Cerebellar cortex (tissue), 1 donor: ENCODE measurements around the gene PARN.
"Not testable (repeated sequence)": the region's sequence is repeated elsewhere in the genome, so short reads cannot be mapped to it uniquely, and the experiment has no call there.

Experiments used
- DNase-seq: peaks from one replicate; pipeline ENCODE4 v3.0.0-alpha.2; 2015; ENCODE audit warnings: low spot score

The PARN gene

DNA sequence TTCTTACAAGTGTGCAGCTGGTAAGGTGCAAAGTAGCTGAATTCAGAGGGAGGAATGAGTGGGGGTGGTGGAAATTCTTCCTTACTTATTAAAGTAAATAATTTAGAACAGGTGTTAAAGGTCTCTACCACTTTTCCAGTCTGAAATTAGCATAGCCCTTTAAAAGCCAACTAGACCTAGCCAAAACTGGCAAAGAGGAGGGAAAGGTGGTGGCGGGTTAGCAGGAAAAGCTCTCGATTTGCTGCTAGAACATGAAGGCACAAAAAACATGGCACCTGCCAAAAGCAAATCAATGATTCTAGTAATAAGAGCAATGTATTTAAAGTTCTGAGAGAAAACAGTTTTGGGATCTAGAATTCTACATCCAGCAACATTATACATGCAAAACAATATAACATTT, 157.7 kb downstream of the PARN start:
- no peak for DNase-seq

DNA sequence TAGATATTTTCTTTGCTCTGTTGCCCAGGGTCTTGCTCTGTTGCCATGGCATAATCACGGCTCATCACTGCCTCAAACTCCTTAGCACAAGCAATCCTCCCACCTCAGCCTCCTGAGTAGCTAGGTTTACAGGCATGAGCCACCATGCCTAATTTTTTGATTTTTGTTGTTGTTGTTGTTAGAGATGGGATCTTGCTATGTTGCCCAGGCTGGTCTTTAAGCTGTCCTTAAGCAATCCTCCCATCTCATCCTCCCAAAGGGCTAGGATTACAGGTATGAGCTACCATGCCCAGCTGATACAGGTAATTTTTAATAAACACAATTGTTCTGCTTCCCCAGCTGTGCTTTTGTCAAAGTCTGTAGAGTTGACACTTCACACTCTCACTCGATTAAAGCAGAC, 159.3 kb downstream of the PARN start:
- DNase-seq = no peak

DNA sequence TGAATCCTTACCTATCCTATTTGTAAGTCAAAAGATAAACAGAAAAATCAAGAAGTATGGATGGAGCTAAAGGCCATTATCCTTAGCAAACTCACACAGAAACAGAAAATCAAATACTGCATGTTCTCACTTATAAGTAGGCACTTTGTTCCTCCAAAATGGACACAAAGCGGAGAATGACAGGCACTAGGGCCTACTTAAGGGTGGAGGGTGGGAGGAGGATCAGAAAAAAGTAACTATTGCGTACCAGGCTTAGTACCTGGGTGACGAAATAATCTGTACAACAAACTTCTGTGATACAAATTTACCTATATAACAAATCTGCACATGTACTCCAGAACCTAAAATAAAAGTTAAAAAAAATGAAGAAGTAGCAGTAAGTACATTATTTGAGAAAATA, 164.3 kb downstream of the PARN start:
- no peak for DNase-seq

DNA sequence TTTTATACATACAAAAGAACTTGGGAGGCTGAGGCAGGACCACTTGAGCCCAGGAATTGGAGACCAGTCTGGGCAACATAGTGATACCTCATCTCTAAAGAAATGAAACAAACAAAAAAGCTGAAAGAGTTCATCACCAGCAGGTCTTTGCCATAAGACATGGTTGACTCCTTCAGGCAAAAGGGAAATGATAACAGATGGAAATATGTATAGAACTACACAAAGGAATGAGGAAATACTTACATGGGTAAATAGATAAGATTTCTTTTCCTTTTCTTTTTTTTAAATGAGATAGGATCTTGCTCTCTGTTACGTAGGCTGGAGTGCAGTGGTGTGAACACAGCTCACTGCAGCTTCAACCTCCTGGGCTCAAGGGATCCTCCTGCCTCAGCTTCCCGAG, 165.3 kb downstream of the PARN start:
- no peak for DNase-seq

DNA sequence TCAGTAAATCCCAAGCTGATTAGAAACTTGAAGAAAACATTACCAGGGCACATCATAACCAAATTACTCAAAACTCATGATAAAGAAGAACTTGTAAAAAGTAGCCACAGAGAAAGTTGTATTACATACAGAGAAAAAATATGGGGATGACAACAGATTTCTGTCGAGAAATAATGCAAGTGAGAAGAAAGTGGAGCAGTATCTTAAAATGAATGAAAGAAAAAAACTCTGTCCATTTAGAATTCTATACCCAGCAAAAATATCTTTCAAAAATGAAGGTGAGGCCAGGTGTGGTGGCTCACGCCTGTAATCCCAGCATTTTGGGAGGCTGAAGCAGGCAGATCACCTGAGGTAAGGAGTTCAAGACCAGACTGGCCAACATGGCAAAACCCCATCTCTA, 165.9 kb downstream of the PARN start:
- no peak for DNase-seq

DNA sequence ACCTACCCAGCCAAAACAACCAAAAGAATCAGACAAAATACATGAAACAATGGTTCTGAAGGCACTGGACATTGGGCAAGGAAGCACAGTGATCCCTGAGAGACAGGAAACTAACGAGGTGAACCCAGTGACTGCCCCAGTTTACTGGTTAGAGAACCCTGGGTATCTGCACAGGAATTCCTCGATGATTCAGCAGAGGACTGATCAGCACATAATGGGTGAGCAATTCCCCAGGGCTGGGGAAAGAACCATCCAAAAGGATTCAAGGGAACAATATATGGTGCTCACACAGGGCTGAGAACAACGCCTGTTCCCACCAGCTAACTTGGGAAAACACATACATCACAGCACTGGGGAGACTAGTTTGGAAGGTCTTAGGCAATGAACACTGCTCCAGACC, 167.2 kb downstream of the PARN start:
- DNase-seq = no peak

DNA sequence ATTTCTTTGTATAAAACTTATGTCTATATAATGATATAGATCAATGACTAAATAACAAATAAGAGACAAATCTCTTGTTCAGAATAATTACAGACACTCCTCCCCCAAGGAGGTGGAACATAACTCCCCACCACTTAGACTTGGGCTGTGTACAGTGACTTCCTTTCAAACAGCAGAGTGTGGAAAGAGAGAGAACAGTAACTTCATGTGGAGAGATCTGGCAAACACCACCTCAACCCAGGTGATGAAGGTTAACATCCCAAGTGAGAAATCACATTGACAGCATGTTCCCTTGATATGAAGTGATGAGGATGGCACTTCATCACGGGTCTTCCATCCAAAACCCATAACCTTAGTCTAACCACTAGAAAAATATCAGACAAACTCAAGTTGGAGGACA, 169.3 kb downstream of the PARN start:
- DNase-seq = no peak

DNA sequence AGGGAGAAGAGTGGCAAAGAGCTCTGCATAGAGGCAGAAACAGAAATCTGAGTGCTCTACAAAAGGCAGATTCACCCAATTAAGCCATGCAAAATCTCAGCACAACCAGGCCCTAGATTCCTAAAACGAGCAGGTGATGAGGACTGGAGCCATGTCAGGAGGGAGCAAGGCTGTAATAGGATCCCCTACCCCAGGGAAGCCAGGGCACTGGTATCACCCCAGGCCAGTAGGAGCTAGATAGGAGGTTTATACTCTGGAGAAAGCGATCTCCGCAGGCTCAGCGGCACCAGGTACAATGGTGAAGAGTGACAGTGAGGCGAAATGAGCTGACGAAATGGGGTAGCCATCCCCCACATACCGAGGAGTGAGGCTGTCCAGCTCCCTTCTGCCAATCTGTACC, 171.5 kb downstream of the PARN start:
- no peak for DNase-seq

DNA sequence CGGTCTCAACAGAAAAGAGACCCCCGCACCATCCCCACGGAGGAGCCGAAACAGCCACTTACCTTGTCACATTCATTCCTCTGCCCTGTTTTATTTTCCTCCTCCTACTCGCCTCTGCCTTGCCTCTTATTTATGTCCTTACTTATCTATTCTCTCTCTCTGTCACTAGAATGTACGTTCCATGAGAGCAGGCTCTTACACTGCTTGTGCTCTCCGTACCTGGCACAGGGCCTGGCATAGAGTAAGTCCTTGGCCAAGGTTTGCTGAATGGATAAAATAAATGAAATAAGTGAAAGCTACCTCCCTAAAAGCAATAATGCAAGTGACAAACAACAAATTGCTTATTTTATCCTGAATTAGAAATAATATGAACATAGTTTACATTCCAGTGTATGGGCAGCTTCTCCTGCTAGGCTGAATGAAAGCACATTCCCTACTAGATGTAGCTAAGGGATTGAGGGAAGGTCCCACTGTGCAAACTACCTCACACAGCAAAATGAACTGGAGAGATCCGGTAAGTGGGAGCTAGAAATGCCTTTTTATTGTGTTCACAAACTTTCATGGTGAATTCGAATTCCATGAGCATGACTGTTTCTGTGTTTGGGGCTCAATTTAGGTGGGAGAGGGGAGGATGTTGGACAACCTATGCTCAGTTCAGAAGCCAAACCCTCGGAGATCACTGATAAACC, 173.1 kb downstream of the PARN start:
- no peak for DNase-seq

DNA sequence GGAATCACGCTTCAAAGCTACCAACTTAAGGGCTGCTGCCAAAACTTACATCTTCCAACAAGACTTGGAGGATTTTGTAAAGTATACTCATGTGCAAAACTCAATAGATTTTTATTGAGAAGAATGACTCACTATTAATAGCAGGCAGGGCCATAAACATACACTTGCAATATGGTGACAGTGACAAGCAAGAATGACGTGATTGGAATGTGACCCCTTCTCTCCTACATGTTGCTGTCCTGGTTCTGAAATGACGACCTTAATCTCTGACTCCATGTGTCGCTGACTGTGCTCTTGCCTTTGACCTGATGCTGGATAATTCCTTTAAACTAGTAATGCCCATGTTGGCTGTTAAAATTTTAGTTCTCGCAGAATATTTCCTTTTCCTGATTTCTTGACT, 174.5 kb downstream of the PARN start:
- no peak for DNase-seq

DNA sequence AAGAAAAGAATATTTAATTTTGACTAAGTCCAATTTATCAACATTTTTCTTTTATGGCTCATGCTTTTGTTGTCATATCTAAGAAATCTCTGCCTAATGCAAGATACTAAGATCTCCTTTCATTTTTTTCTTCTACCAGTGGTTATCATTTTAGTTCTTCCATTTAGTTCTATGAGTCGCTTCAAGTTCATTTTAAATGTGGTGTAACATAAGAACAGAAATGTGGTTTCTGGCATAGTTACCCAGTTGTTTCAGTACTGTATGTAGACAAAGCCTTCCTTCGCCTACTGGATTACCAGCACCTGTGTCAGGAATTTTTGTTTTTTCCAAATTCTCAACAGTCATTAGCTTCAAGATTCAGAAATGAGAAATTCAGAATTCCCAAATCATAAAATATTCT, 175.7 kb downstream of the PARN start:
- no peak for DNase-seq

DNA sequence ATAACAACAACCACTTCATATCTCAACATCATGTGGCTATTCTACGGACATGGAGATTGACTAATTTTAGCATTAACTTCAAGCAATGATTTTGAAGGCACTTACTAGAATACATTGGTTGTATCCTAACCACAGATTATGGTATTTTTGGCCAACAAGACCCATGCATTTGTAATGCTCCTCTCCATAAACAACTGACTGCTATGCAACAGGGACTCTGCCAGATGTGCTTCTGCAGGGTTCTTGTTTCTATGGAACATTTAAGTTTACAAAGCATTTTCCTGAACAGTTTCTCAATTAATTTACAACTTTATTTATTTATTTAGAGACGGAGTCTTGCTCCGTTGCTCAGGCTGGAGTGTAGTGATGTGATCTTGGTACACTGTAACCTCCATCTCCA, 178.0 kb downstream of the PARN start:
- no peak for DNase-seq

DNA sequence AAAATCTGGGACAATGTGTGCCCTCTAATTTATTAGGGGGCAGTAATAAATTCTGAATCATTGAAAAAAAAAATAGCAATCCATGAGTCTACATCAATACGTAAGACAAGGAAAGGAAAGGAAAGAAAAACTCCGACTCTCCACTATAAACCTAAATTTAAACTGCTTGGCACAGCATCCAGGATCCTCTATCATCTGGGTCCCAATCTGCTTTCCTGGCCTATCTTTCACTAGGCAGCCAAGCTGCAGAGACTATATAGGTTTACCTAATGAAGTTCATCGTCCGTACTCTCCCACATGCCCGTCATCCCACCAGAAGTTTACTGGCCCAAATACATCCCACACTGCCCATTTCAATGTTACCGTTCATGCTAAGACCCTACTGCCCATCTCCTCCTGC, 179.2 kb downstream of the PARN start:
- DNase-seq = no peak

DNA sequence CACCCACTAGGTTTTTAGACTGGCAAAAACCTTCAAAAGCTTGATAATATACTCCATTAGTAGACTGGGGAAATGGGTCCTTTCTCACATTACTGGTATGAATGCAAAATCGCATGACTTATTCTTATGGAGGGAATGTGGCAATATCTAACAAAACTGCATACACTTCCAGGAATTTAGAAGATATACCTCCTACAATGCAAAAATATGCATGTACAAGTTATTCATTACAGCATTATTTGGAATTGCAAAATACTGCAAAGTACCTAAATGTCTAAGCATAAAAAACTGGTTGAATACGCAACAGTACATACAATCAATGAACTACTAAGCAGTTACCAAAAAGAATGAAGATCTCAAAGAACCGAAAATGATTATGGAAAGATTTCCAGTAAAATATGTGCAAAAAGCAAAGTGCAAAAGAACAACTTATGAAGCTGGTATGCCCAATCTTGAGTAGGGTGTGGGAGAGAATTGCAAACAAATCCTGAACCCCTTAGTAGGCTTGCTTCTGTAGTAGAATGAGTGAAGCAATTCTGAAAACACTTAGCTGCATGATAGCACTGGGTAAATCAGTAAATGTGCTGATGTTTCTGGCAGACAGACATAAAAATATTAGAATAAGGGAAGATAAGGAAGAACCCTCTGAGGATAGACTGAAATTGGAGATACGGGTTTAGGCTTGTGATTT, 180.1 kb downstream of the PARN start:
- no peak for DNase-seq

DNA sequence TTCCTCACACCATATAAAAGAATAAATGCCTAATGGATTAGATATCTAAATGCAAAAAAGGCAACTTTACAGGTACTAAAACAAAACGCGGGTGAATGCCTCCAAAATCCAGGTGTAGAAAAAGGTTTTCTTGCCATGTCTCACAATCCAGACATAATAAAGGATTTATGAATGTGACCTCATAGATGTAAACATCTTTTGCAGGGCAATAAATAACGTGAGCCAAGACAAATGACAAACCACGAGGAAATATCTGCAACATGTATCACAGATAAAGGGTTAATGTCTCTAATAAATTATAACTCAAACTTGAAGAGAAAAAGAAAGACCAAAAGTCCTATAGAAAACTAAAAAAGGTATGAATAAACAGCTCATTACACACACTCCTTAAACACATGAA, 180.7 kb downstream of the PARN start:
- DNase-seq = no peak

DNA sequence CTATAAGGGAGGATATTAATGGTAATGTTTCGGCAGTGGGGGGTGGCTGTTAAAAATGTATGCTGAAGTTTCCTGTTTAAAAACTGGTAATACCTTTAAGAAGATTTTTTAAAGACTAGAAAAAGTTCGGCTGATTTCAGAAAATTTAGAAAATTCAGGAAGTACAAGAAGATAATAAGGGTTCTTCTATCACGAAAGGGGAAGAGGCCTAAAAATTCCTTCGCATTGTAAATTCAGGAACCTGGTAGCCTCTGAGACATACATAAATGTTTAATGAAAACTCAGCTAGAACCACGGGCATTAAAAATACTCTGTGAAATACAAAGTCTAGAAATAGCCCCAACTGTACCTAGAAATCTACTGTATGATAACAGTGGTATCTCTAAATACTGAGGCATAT, 181.2 kb downstream of the PARN start:
- DNase-seq = no peak

DNA sequence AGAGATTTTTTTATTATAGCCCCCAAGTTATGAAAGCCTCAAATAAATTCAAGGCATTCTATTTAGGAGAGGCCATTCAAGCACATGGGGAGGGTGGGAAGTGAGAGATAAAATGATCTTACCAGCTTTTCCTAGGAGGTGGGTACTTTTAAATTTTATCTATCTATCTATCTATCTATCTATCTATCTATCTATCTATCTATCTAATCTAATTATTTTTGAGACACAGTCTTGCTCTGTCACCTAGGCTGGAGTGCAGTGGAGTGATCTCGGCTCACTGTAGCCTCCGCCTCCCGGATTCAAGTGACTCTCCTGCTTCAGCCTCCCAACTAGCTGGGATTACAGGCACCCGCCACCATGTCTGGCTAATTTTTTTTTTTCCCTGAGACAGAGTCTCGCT, 182.3 kb downstream of the PARN start:
- DNase-seq = no peak

DNA sequence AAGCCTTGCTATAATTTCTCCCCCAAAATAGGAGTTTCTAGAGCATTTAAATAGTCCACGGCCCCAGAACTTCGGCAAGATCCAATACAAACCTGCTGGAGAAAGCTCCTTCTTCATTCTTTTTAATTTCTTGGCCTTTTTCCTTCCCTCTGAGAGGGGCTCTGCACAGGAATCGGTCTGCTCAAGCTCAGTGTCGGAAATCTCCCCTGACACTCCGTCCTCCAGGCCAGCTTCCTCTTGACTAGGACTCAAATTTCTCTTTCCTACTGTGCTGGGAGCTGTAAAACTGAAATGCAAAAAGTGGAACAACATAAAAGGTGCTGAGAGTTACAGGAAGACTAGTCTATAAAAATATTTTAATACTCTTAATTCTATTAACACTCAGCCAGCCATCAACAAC, 183.3 kb downstream of the PARN start:
- no peak for DNase-seq

DNA sequence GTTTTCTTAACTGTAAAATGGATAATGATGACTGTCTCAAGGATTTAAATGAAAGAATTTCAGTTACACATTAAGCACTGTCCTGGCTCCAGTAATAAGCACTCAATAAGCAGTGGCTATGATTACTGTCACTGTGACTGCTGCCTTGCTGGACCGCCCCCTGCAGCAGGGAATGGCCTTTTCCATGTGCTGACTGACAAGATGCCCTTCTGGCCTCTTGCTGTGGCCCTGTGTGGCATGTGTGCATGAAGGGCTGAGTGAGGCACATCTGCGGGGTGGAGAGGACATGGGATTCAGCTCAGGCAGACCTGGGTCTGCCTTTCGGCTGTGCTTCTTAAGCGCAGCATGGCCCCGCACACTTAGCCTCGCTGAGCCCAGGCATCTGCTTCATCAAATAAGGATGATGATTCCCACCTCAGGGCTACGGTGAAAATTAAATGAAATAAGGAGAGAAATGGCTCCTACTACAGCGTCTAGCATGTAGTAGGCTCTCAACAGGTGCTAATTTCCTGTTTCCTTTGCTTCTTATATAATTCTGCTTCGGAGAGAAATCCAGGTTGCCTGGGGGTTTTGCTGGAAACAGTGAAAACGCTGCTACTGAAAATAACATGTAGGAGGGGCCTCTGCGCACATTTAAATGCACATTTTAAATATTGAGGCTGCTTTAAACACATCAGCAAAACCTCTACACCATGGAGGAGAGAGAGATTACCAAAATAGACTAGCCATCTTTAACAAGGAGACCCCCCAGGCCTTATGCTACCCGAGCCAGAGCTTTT, 183.9 kb downstream of the PARN start:
- DNase-seq = no peak

DNA sequence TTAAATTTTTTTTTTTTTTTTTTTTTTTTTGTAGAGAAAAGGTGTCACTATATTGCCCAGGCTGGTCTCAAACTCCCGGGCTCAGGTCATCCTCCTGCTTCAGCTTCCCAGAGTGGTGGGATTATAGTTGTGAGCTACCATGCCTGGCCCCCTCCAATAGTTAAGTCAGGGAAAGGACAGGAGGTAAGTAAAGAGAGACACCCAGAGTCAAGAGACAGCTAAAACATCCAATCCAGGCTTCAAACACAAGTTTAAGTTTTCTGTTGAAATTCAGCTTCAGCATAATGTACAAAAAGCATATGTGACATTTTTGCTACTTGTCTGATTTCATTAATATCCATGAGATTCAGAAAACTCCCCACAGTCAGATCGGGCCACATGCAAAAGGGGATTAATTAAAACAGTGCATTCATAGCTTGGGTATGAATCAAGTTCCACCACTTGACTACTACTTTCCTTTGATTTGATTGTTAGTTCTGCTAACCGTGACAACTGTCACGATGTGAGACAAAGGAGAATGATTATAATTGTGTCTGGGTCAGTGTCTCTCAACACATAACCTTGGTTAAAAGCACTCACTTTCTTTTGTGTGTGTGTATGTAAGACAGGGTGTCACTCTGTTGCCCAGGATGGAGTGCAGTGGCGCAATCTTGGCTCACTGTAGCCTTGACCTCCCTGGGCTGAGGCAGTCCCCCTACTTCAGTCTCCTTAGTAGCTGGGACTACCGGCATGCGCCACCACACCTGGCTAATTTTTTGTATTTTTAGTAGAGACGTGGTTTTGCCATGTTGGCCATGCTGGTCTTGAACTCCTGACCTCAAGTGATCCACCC, 184.9 kb downstream of the PARN start:
- no peak for DNase-seq

DNA sequence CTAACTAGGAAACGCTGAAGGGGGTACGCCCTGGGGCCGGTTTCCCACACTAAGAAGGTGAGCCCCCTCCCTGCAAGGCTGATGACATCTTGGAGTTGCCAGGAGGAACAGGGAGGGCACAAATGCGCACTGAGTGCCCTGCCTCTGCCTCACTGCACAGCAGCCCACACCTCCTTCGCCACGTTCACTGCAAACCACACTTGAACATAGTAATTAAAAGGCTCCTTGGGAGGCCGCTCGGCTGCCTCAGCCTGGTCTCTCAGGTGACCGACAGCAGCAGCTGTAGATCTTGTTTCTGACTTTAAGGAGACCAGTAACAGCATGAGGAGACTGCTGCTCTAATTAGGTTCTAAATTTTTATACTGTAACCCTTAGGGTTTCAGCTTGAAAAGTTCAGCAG, 188.5 kb downstream of the PARN start:
- not testable (repeated sequence) for DNase-seq

DNA sequence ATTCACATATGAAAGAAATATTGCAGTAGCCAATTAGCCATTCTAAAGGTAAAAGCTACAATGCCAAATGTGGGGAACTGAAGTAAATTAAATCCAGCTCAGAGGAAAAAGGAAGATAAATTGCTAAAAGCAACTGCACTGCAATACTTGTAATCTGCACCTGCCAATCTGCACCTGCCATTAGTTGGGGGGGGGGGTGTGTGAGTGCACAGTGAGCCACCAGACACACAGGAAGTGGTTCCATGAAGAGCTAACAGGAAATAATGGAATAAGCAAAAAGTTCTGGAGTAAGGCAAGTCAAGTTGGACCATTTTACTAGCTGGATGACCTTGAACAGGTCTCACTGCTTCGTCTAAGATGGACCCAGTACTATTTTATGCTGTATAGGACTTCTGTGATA, 191.8 kb downstream of the PARN start:
- no peak for DNase-seq
